Measurements from ENCODE around the gene LMF1. TPM values are rescaled to one million over a fixed set of nuclear protein-coding genes. Genes with fewer than 3 reads are reported as not detected.

Gene LMF1
- total and polyA plus RNA-seq, 2 of the 13 experiments (the other 11 are each of a cell fraction or from before 2014, with no cell fraction given), result 6.8 to 8.5 TPM

DNA sequence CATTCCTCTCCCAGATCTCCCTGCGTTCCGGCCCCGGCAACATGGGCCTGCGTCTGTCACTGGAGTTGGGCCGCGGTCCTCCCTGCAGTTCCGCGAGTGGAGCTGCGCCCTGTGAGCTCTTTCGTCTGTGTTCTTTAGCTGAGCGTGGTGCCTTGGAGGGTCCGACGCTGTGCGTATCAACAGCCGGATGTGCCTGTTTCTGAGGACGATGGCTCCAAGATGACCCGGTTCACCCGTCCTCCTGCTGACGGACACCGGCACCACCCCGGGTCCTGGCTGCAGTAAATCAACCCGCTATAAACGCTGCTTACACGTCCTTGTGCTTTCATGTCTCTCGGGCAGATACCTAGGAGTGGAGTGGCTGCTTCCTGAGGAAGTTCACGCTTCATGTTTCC lies 125.4 kb downstream of the LMF1 start:
- peaks cover 5% of the 10 kb centered on the region; the same call in 1 of the 2 replicates for H3K9me3 ChIP-seq (ENCODE audit: low read length)
- ChIA-PET POLR2A (no interaction called here), CTCF (ENCODE audit: low intra/inter-chr PET ratio, low total read pairs) (no interaction called here)
- in situ Hi-C loops (cut with HindIII; ENCODE audit: extremely low pct_ligation_motif_present, low pct_unique_long_range_greater_than_20kb) (no loop called here), intact Hi-C loops (cut with micrococcal nuclease; ENCODE audit: unreplicated experiment) (no loop called here)
- H3K36me3 ChIP-seq (replicated peaks in 1 of 2; ENCODE audit: control insufficient read depth in 1 of 2, insufficient read depth in 2 of 2, low read length in 2 of 2), result no peaks in the 10 kb centered on the region
- no peaks in the 10 kb centered on the region for H4K20me1 ChIP-seq (ENCODE audit: insufficient read depth, low read length)
- H3K27ac ChIP-seq (ENCODE audit: extremely low read length, insufficient read depth, low read length), result no peak overlapping the region
- no peak for DNase-seq (ENCODE audit: low spot score)
- no peaks in the 10 kb centered on the region for H3K4me1 ChIP-seq (ENCODE audit: insufficient read depth, low read length)
- peaks cover 10 to 52% of the 10 kb centered on the region in 2 experiments for H3K27me3 ChIP-seq (ENCODE audit: control insufficient read depth in 1 of 2, insufficient read depth in 2 of 2, low read length in 2 of 2)
- TF ChIP-seq TBX3 (IDR thresholded peaks at IDR 0.05; ENCODE audit: borderline replicate concordance) (no peak), RFX5 (IDR thresholded peaks at IDR 0.05; ENCODE audit: low read depth, low read length) (no peak), ZNF788 (CRISPR knock-in tag; IDR thresholded peaks at IDR 0.05; ENCODE audit: borderline replicate concordance) (no peak), ZNF720 (CRISPR knock-in tag; IDR thresholded peaks at IDR 0.05) (no peak), NFIC (IDR thresholded peaks at IDR 0.05; ENCODE audit: low read length) (no peak), NR2C2 (CRISPR knock-in tag; IDR thresholded peaks at IDR 0.05; ENCODE audit: borderline replicate concordance) (no peak), RBFOX2 (IDR thresholded peaks at IDR 0.05; ENCODE audit: low read depth, low read length) (no peak), HMGXB3 (CRISPR knock-in tag; IDR thresholded peaks at IDR 0.05; ENCODE audit: borderline replicate concordance) (no peak)
- TF ChIP-seq, protein P1, sequence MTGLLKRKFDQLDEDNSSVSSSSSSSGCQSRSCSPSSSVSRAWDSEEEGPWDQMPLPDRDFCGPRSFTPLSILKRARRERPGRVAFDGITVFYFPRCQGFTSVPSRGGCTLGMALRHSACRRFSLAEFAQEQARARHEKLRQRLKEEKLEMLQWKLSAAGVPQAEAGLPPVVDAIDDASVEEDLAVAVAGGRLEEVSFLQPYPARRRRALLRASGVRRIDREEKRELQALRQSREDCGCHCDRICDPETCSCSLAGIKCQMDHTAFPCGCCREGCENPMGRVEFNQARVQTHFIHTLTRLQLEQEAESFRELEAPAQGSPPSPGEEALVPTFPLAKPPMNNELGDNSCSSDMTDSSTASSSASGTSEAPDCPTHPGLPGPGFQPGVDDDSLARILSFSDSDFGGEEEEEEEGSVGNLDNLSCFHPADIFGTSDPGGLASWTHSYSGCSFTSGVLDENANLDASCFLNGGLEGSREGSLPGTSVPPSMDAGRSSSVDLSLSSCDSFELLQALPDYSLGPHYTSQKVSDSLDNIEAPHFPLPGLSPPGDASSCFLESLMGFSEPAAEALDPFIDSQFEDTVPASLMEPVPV (CRISPR knock-in tag; IDR thresholded peaks at IDR 0.05), result no peak
- TF ChIP-seq, protein P2, sequence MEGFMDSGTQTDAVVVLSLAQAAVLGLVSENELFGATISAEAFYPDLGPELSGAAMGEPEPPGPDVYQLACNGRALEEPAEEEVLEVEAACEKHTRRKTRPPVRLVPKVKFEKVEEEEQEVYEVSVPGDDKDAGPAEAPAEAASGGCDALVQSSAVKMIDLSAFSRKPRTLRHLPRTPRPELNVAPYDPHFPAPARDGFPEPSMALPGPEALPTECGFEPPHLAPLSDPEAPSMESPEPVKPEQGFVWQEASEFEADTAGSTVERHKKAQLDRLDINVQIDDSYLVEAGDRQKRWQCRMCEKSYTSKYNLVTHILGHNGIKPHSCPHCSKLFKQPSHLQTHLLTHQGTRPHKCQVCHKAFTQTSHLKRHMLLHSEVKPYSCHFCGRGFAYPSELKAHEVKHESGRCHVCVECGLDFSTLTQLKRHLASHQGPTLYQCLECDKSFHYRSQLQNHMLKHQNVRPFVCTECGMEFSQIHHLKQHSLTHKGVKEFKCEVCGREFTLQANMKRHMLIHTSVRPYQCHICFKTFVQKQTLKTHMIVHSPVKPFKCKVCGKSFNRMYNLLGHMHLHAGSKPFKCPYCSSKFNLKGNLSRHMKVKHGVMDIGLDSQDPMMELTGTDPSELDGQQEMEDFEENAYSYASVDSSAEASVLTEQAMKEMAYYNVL (CRISPR knock-in tag; IDR thresholded peaks at IDR 0.05; ENCODE audit: borderline replicate concordance), result no peak
- TF ChIP-seq, protein P3, sequence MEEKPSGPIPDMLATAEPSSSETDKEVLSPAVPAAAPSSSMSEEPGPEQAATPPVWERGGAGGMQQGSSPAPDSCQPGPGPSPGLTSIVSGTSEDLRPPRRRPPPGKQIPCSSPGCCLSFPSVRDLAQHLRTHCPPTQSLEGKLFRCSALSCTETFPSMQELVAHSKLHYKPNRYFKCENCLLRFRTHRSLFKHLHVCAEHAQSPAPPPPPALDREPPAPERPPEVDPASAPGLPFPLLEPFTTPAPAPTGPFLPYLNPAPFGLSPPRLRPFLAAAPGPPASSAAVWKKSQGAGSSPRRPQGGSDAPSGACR (CRISPR knock-in tag; IDR thresholded peaks at IDR 0.05), result no peak
- no peak overlapping the region for H3K9ac ChIP-seq (ENCODE audit: insufficient read depth, low read depth, low read length)
- H3K4me2 ChIP-seq (ENCODE audit: low read depth, low read length), result no peak overlapping the region
- no peak overlapping the region for H2AFZ ChIP-seq (ENCODE audit: low read length)
- 79% methylated on average over 8 of the region's 26 CpGs for WGBS (ENCODE audit: low lambda C conversion rate)
- FAIRE-seq, result no peak
- no TSS peak for BruUV-seq (replicated peaks)
- no peak for ATAC-seq
- no peak overlapping the region for H3K4me3 ChIP-seq (replicated peaks in 1 of 3; ENCODE audit: insufficient read depth in 1 of 3, low read depth in 2 of 3, low read length in 3 of 3)
- no peaks in the 10 kb centered on the region for H3K79me2 ChIP-seq (ENCODE audit: insufficient read depth, low read length)

All from HepG2 (cell line).